IPS-NIHi7 (cell line): Measurements from ENCODE around the gene LPP.

ENCODE experiments used
- DNase-seq: peaks from one replicate; pipeline ENCODE4 v3.0.0; 2012; ENCODE audit warnings: mixed read lengths; ENCODE audit errors: extremely low spot score

The LPP gene

GRCh38 chr3:188299068-188299467, 145.1 kb downstream of the LPP start:
- no peak for DNase-seq

- DNase-seq = no peak
These were observed 145.8 kb downstream of the LPP start for GRCh38 chr3:188299708-188300107.

GRCh38 chr3:188301147-188301546, 147.2 kb downstream of the LPP start:
- no peak for DNase-seq

- no peak for DNase-seq
These were observed 149.4 kb downstream of the LPP start for GRCh38 chr3:188303286-188303799.

GRCh38 chr3:188303823-188304222, 149.9 kb downstream of the LPP start:
- no peak for DNase-seq

- no peak for DNase-seq
These were observed 150.5 kb downstream of the LPP start for GRCh38 chr3:188304501-188304900.

GRCh38 chr3:188305220-188305619, 151.3 kb downstream of the LPP start:
- DNase-seq = no peak

GRCh38 chr3:188306435-188307005, 152.6 kb downstream of the LPP start:
- no peak for DNase-seq

- DNase-seq = no peak
These were observed 155.7 kb downstream of the LPP start for GRCh38 chr3:188309437-188310269.

- DNase-seq = no peak
These were observed 156.3 kb downstream of the LPP start for GRCh38 chr3:188310270-188310710.

GRCh38 chr3:188315553-188315952, 161.6 kb downstream of the LPP start:
- no peak for DNase-seq

- no peak for DNase-seq
These were observed 162.2 kb downstream of the LPP start for GRCh38 chr3:188316021-188316722.

- no peak for DNase-seq
These were observed 162.7 kb downstream of the LPP start for GRCh38 chr3:188316723-188317070.

GRCh38 chr3:188319569-188319968, 165.6 kb downstream of the LPP start:
- DNase-seq = no peak

- DNase-seq = no peak
These were observed 166.8 kb downstream of the LPP start for GRCh38 chr3:188320757-188321156.

- no peak for DNase-seq
These were observed 167.3 kb downstream of the LPP start for GRCh38 chr3:188321258-188321657.

- DNase-seq = no peak
These were observed 168.4 kb downstream of the LPP start for GRCh38 chr3:188322135-188322887.

- no peak for DNase-seq
These were observed 169.3 kb downstream of the LPP start for GRCh38 chr3:188323067-188323842.

GRCh38 chr3:188326111-188326510, 172.2 kb downstream of the LPP start:
- no peak for DNase-seq

- DNase-seq = no peak
These were observed 173.0 kb downstream of the LPP start for GRCh38 chr3:188326968-188327367.

- no peak for DNase-seq
These were observed 173.5 kb downstream of the LPP start for GRCh38 chr3:188327433-188327832.
